K562 (cell line): ENCODE measurements around the gene GRHL3. TPM values are rescaled to one million over a fixed set of nuclear protein-coding genes. Genes with fewer than 3 reads are reported as not detected.

ENCODE experiments used
- ATAC-seq: fragments of 200-7000 bp; cut with Tn5 transposase; 3 replicates; pipeline ENCODE4 v1.9.1; 2020; ENCODE audit warnings: moderate library complexity
- BruUV-seq: library from RNA; stranded (reverse); fragments of 400-500 nt; replicated peaks from 2 replicates; lab custom pipeline; 2021; lab: Mats Ljungman, UMichigan
- CTCF ChIA-PET: fragments of 300-600 bp; formaldehyde crosslinking; extraction: SDS; loops from one replicate; lab custom pipeline; 2021; ENCODE audit warnings: low intra/inter-chr PET ratio; lab: Yijun Ruan, JAX
- POLR2A ChIA-PET: fragments of 300-600, 350-650 bp; sonication (Branson Sonifier 250); formaldehyde crosslinking; extraction: SDS; loops from one replicate; lab custom pipeline; 2021; ENCODE audit warnings: antibody characterized with exemption, inconsistent platforms; lab: Yijun Ruan, JAX
- DNase-seq, 4 experiments: peaks; one replicate each; pipeline versions ENCODE4 v3.0.0 to v3.0.0-alpha.2; 2011 to 2018; ENCODE audit warnings: low spot score in 3 of 4, mixed read lengths in 3 of 4; ENCODE audit errors: extremely low read depth in 1 of 4
- FAIRE-seq: peaks from 2 replicates; lab custom pipeline; 2011; peaks lifted over from hg19 to GRCh38; lab: Jason Lieb, UNC
- H2AFZ ChIP-seq: 2 replicates; pipeline ENCODE4 v1.6.0; 2011; ENCODE audit warnings: low read depth, low read length, control low read depth, inconsistent platforms
- H3K27ac ChIP-seq: fragments of 200-600 bp; 3 replicates; pipeline ENCODE4 v1.8.0; 2011; ENCODE audit warnings: low read depth, mild to moderate bottlenecking, control low read depth, inconsistent platforms, low read length, moderate library complexity, mixed read lengths; ENCODE audit errors: extremely low read depth
- H3K27me3 ChIP-seq, 2 experiments: fragments of 300-600 bp in 1 of 2; 2 replicates in 1 of 2; 3 replicates in 1 of 2; pipeline versions ENCODE4 v1.6.0 to v1.8.0; 2011; ENCODE audit warnings: inconsistent platforms in 2 of 2, low read length in 2 of 2, mild to moderate bottlenecking in 1 of 2, mixed read lengths in 1 of 2, moderate library complexity in 1 of 2; ENCODE audit not compliant: control insufficient read depth in 2 of 2, insufficient read depth in 2 of 2
- H3K36me3 ChIP-seq: fragments of 300-600 bp; 3 replicates; pipeline ENCODE4 v1.8.0; 2011; ENCODE audit warnings: mild to moderate bottlenecking, low read length, inconsistent platforms; ENCODE audit not compliant: control insufficient read depth, insufficient read depth
- H3K4me1 ChIP-seq, 2 experiments: fragments of 200-600 bp in 1 of 2; replicated peaks in 1 of 2; 2 replicates in 1 of 2; 3 replicates in 1 of 2; pipeline versions ENCODE4 v1.5.1 to v1.8.0; 2011; ENCODE audit warnings: inconsistent platforms in 2 of 2, low read length in 2 of 2, mild to moderate bottlenecking in 1 of 2, mixed read lengths in 1 of 2, moderate library complexity in 1 of 2; ENCODE audit not compliant: control insufficient read depth in 2 of 2, insufficient read depth in 2 of 2
- H3K4me2 ChIP-seq: 2 replicates; pipeline ENCODE4 v1.6.1; 2011; ENCODE audit warnings: low read length, control low read depth, inconsistent platforms, mixed read lengths; ENCODE audit not compliant: insufficient read depth
- H3K4me3 ChIP-seq: fragments of 200-600 bp; sonication (generic), shearing (Covaris generic); 2 replicates; pipeline ENCODE4 v1.5.1; 2016; ENCODE audit warnings: control low read depth, inconsistent platforms
- H3K79me2 ChIP-seq: fragments of 200-600 bp; 3 replicates; pipeline ENCODE4 v1.8.0; 2011; ENCODE audit warnings: low read length, inconsistent platforms; ENCODE audit not compliant: control insufficient read depth, insufficient read depth
- H3K9ac ChIP-seq, 2 experiments: 2 replicates each; pipeline versions ENCODE4 v1.6.0 to v1.6.1; 2011; ENCODE audit warnings: low read depth in 2 of 2, low read length in 2 of 2, control low read depth in 1 of 2, inconsistent platforms in 1 of 2, mild to moderate bottlenecking in 1 of 2, mixed read lengths in 1 of 2; ENCODE audit not compliant: insufficient read depth in 1 of 2
- H3K9me1 ChIP-seq: one replicate; pipeline ENCODE4 v1.6.0; 2011; ENCODE audit warnings: inconsistent platforms, mild to moderate bottlenecking, low read length, moderate library complexity; ENCODE audit not compliant: control insufficient read depth, insufficient read depth
- H3K9me3 ChIP-seq: replicated peaks from 2 replicates; pipeline ENCODE4 v1.5.1; 2011; ENCODE audit warnings: low read depth, low read length, inconsistent platforms; ENCODE audit not compliant: control insufficient read depth, insufficient read depth
- H4K20me1 ChIP-seq: replicated peaks from 2 replicates; pipeline ENCODE4 v1.6.1; 2011; ENCODE audit warnings: low read length, inconsistent platforms, mixed read lengths; ENCODE audit not compliant: control insufficient read depth, insufficient read depth
- GATA2 ChIP-seq: sonication (generic); formaldehyde crosslinking; IDR thresholded peaks from 2 replicates; pipeline ENCODE4 v1.4.0; 2020; ENCODE audit warnings: mild to moderate bottlenecking, missing genetic modification reagents
- MCM5 ChIP-seq: fragments of 450-650 bp; IDR thresholded peaks from 2 replicates; pipeline ENCODE4 v1.6.1; 2016; ENCODE audit warnings: low read depth
- MYC ChIP-seq, 2 experiments: fragments of 250-450 bp in 1 of 2; sonication (Bioruptor Pico) in 1 of 2; IDR thresholded peaks; 2 replicates each; pipeline versions ENCODE4 v1.5.1 to v1.6.1; 2012 to 2021; ENCODE audit warnings: low read depth in 2 of 2, borderline replicate concordance in 1 of 2, improper control_type of control experiment in 1 of 2, low read length in 1 of 2, mild to moderate bottlenecking in 1 of 2, moderate library complexity in 1 of 2
- PCBP2 ChIP-seq: fragments of 200-400 bp; formaldehyde crosslinking; IDR thresholded peaks from 2 replicates; pipeline ENCODE4 v1.6.1; 2018; ENCODE audit warnings: low read length, low read depth, mild to moderate bottlenecking, moderate library complexity; ENCODE audit not compliant: poor library complexity, severe bottlenecking
- POLR2B ChIP-seq: fragments of 450-650 bp; IDR thresholded peaks from 2 replicates; pipeline ENCODE4 v1.6.1; 2018; ENCODE audit warnings: low read depth; ENCODE audit not compliant: partially characterized antibody
- PTRF ChIP-seq: fragments of 450-650 bp; IDR thresholded peaks from 2 replicates; pipeline ENCODE4 v1.6.1; 2016; ENCODE audit warnings: mild to moderate bottlenecking, missing genetic modification characterization, missing compliant biosample characterization
- ZNF592 ChIP-seq: fragments of 450-650 bp; IDR thresholded peaks from 2 replicates; pipeline ENCODE4 v1.6.1; 2017; ENCODE audit warnings: antibody characterized with exemption, mild to moderate bottlenecking
- WGBS: fragments of 100-300 bp; shearing (Covaris generic); methylation state at CpG from one replicate; pipeline ENCODE4 v1.1.6; 2016; ENCODE audit warnings: low coverage, mixed read lengths; ENCODE audit not compliant: insufficient coverage; ENCODE audit errors: missing lambda C conversion rate; 5-methylcytosine and 5-hydroxymethylcytosine counted together
- in situ Hi-C: fragments of 300-500 bp; cut with MboI; formaldehyde crosslinking; loops from 4 replicates; pipeline ENCODE4 v1.15.0; 2018; ENCODE audit warnings: inconsistent platforms, mixed read lengths
- intact Hi-C: fragments of 100-400 bp; cut with micrococcal nuclease; formaldehyde crosslinking; loops from 2 replicates; pipeline ENCODE4 v1.14.2; 2022
- polyA plus RNA-seq, 8 experiments: library from polyadenylated mRNA; depleted of rRNA in 4 of 8; stranded (reverse) in 5 of 8; unstranded in 3 of 8; fragments of >200 nt; fragmentation: Nextera tagmentation in 2 of 8; fragmentation: Illumina TruSeq in 1 of 8; extraction: Ambion mirVana in 2 of 8; extraction: Trizol in 1 of 8; gene quantifications; 2 replicates each; pipeline versions ENCODE4 v1.2.1 to v1.2.3, GENCODE V29; 2011 to 2014; ENCODE audit warnings: inconsistent platforms in 1 of 8, missing spikeins in 1 of 8
- total RNA-seq, 7 experiments: library from RNA; depleted of rRNA in 6 of 7; stranded (reverse); fragments of >200 nt in 6 of 7; fragmentation: Illumina TruSeq in 2 of 7; extraction: Trizol in 2 of 7; gene quantifications; 2 replicates each; pipeline versions ENCODE4 v1.2.1 to v1.2.3, GENCODE V29; 2011 to 2021; ENCODE audit warnings: low replicate concordance in 1 of 7

GRHL3 gene
- total and polyA plus RNA-seq, 9 of the 15 experiments (the other 6 are each of a cell fraction or from before 2014, with no cell fraction given) = 0.01 to 0.04 TPM; not detected in 7

GRCh38 chr1:24387636-24388175 lies 68.5 kb downstream of the GRHL3 start:
- no TSS peak for BruUV-seq
- Histone ChIP-seq H3K9me3 (no peaks in the 10 kb centered on the region), H3K36me3 (no peaks in the 10 kb centered on the region), H2AFZ (no peak overlapping the region), H3K27ac (no peak overlapping the region), H3K27me3 (peaks cover 0 to 17% of the 10 kb centered on the region in 2 experiments; a peak in 3 of 5 replicates), H3K79me2 (no peaks in the 10 kb centered on the region), H3K4me3 (no peak overlapping the region), H3K4me1 (no peaks in the 10 kb centered on the region), H3K9me1 (no peaks in the 10 kb centered on the region), H3K4me2 (no peak overlapping the region), H3K9ac (no peak overlapping the region), H4K20me1 (peaks cover 5% of the 10 kb centered on the region; the same call in 1 of the 2 replicates)
- 0% methylated on average over 1 of the region's 1 CpG for WGBS
- FAIRE-seq (no peak), DNase-seq (no peak), ATAC-seq (no peak)
- ChIA-PET CTCF (interaction anchor here (7.3 kb wide), 1 partner anchor 188 kb away, joined by 222 read pairs; no protein-coding TSS in a partner anchor), POLR2A (interaction anchor here (0.7 to 1.6 kb wide), 3 partner anchors 14 to 449 kb away, joined by 3 to 4 read pairs (median 3); no protein-coding TSS in a partner anchor)
- TF ChIP-seq GATA2 (CRISPR knock-in tag) (no peak), MCM5 (no peak), POLR2B (no peak), PCBP2 (no peak), MYC (IDR thresholded peaks at IDR 0.05; ENCODE audit: low read depth, low read length) (no peak), MYC (CRISPR knock-in tag; IDR thresholded peaks at IDR 0.05; ENCODE audit: borderline replicate concordance, low read depth) (no peak), ZNF592 (no peak), PTRF (no peak)
- intact Hi-C loops = no loop called here
- in situ Hi-C loops = no loop called here
